Hepatocyte (in vitro differentiated cells): ENCODE data around the gene ADCY1.
"Not testable (repeated sequence)": the region's sequence is repeated elsewhere in the genome, so short reads cannot be mapped to it uniquely, and the experiment has no call there.

Source experiments
- CTCF ChIP-seq: fragments of 200-600 bp; sonication (generic); IDR thresholded peaks from 2 replicates; pipeline ENCODE4 v1.5.1; 2016; ENCODE audit warnings: antibody characterized with exemption, mild to moderate bottlenecking; ENCODE audit not compliant: poor library complexity
- EZH2 ChIP-seq: fragments of 200-600 bp; sonication (generic); IDR thresholded peaks from 2 replicates; pipeline ENCODE4 v1.6.1; 2016; ENCODE audit warnings: antibody characterized with exemption, mild to moderate bottlenecking, borderline replicate concordance

- TF ChIP-seq CTCF: peak; percentile 10
- not testable (repeated sequence) for TF ChIP-seq EZH2
Measured at GRCh38 chr7:45756757-45757156, 182.6 kb downstream of the ADCY1 start.
